A549 (cell line): ENCODE measurements around the gene ZNF275. TPM values are rescaled to one million over a fixed set of nuclear protein-coding genes. Genes with fewer than 3 reads are reported as not detected.

Source experiments
- ATAC-seq, 2 experiments: fragments of 200-7000 bp in 1 of 2; fragments of >200 bp in 1 of 2; cut with Nextera tagmentation in 1 of 2; cut with Tn5 transposase in 1 of 2; 3 replicates each; pipeline versions ENCODE4 v1.8.0 to v1.9.1; 2018 to 2020; ENCODE audit warnings: mild to moderate bottlenecking in 1 of 2, moderate library complexity in 1 of 2
- CTCF ChIA-PET: fragments of 300-600 bp; sonication (Branson Sonifier 250); formaldehyde crosslinking; extraction: SDS; loops from one replicate; lab custom pipeline; 2021; ENCODE audit warnings: antibody characterized with exemption, inconsistent platforms; lab: Yijun Ruan, JAX
- POLR2A ChIA-PET: fragments of 350-600 bp; formaldehyde crosslinking; extraction: SDS; loops from one replicate; lab custom pipeline; 2021; ENCODE audit warnings: antibody characterized with exemption, inconsistent platforms; lab: Yijun Ruan, JAX
- DNase-seq, 2 experiments: peaks; one replicate each; pipeline versions ENCODE4 v3.0.0 to v3.0.0-alpha.2; 2011 to 2016; ENCODE audit warnings: low read depth in 1 of 2, low spot score in 1 of 2
- FAIRE-seq: peaks from 2 replicates; lab custom pipeline; 2011; peaks lifted over from hg19 to GRCh38; lab: Jason Lieb, UNC
- H3K27ac ChIP-seq, 2 experiments: fragments of >200 bp; sonication (Bioruptor Twin); formaldehyde crosslinking; 3 replicates each; pipeline ENCODE4 v1.5.1; 2016 to 2017
- H3K4me1 ChIP-seq: fragments of >200 bp; sonication (Bioruptor Twin); formaldehyde crosslinking; 3 replicates; pipeline ENCODE4 v1.6.1; 2016
- H3K4me2 ChIP-seq: fragments of >200 bp; sonication (Bioruptor Twin); formaldehyde crosslinking; 3 replicates; pipeline ENCODE4 v1.6.1; 2016
- H3K4me3 ChIP-seq: fragments of >200 bp; sonication (Bioruptor Twin); formaldehyde crosslinking; 3 replicates; pipeline ENCODE4 v1.5.1; 2016
- H3K9me3 ChIP-seq: fragments of >200 bp; sonication (Bioruptor Twin); formaldehyde crosslinking; 3 replicates; pipeline ENCODE4 v1.6.1; 2016
- HDAC2 ChIP-seq: fragments of 200-600 bp; sonication (generic); IDR thresholded peaks from 2 replicates; pipeline ENCODE4 v1.6.1; 2016
- HOXB5 ChIP-seq: fragments of 250-450 bp; sonication (Bioruptor Pico); IDR thresholded peaks from 2 replicates; pipeline ENCODE4 v1.5.0; 2020; ENCODE audit warnings: mild to moderate bottlenecking, moderate library complexity
- JUNB ChIP-seq: fragments of >200 bp; sonication (Bioruptor Twin); formaldehyde crosslinking; IDR thresholded peaks from 2 replicates; pipeline ENCODE4 v1.6.1; 2016
- KDM1A ChIP-seq: fragments of 200-600 bp; sonication (generic); IDR thresholded peaks from 2 replicates; pipeline ENCODE4 v1.6.1; 2016; ENCODE audit warnings: low read depth, mild to moderate bottlenecking
- MAFK ChIP-seq: fragments of 450-650 bp; IDR thresholded peaks from 2 replicates; pipeline ENCODE4 v1.6.1; 2014; ENCODE audit not compliant: partially characterized antibody
- MAZ ChIP-seq: fragments of 150-350 bp; IDR thresholded peaks from 2 replicates; pipeline ENCODE4 v1.6.1; 2014; ENCODE audit warnings: antibody characterized with exemption, low read depth, low read length, borderline replicate concordance
- NFE2L2 ChIP-seq: fragments of 150-350 bp; conservative IDR thresholded peaks from 2 replicates; pipeline ENCODE4 v1.6.1; 2014; ENCODE audit warnings: low read length
- RARB ChIP-seq: fragments of 250-450 bp; sonication (Bioruptor Pico); IDR thresholded peaks from 2 replicates; pipeline ENCODE4 v1.8.0; 2021; ENCODE audit warnings: mild to moderate bottlenecking, moderate library complexity
- SREBF2 ChIP-seq: fragments of 450-650 bp; IDR thresholded peaks from 2 replicates; pipeline ENCODE4 v1.6.1; 2014; ENCODE audit warnings: mild to moderate bottlenecking, moderate library complexity
- TFCP2L1 ChIP-seq: fragments of 250-450 bp; sonication (Bioruptor Pico); IDR thresholded peaks from 2 replicates; pipeline ENCODE4 v1.5.0; 2021; ENCODE audit warnings: mild to moderate bottlenecking
- TP53 ChIP-seq: fragments of 250-450 bp; sonication (Bioruptor Pico); IDR thresholded peaks from 2 replicates; pipeline ENCODE4 v1.5.0; 2021; ENCODE audit warnings: mild to moderate bottlenecking, moderate library complexity
- ZNF302 ChIP-seq: fragments of 250-450 bp; sonication (Bioruptor Pico); IDR thresholded peaks from 2 replicates; pipeline ENCODE4 v1.9.0; 2021; ENCODE audit warnings: inconsistent platforms, mild to moderate bottlenecking, moderate library complexity
- WGBS: methylation state at CpG from one replicate; pipeline ENCODE4 v1.1.6; 2017; ENCODE audit errors: missing lambda C conversion rate; 5-methylcytosine and 5-hydroxymethylcytosine counted together
- polyA plus RNA-seq, 4 experiments: library from polyadenylated mRNA; depleted of rRNA in 3 of 4; stranded (reverse); fragments of >200 nt; fragmentation: RNase III in 1 of 4; extraction: RNeasy Plus Mini Kit Qiagen cat#74134 plus additional on column Dnase treatment in 1 of 4; gene quantifications; 2 replicates in 3 of 4; 3 replicates in 1 of 4; pipeline ENCODE4 v1.2.3, GENCODE V29; 2011 to 2017
- TF ChIP-seq, protein P1 (sequence below): fragments of >200 bp; sonication (Bioruptor Twin); formaldehyde crosslinking; IDR thresholded peaks from 3 replicates; pipeline ENCODE4 v1.5.1; 2016
- TF ChIP-seq, protein P2 (sequence below): fragments of >200 bp; sonication (Bioruptor Twin); formaldehyde crosslinking; IDR thresholded peaks from 3 replicates; pipeline ENCODE4 v1.6.1; 2016
- TF ChIP-seq, protein P3 (sequence below): fragments of 250-450 bp; sonication (Bioruptor Pico); IDR thresholded peaks from 2 replicates; pipeline ENCODE4 v1.5.0; 2021; ENCODE audit warnings: mild to moderate bottlenecking, moderate library complexity, borderline replicate concordance

The ZNF275 gene
- polyA plus RNA-seq, 2 of the 4 experiments (the other 2 are of a cell fraction), result 3.2 to 6.5 TPM

DNA sequence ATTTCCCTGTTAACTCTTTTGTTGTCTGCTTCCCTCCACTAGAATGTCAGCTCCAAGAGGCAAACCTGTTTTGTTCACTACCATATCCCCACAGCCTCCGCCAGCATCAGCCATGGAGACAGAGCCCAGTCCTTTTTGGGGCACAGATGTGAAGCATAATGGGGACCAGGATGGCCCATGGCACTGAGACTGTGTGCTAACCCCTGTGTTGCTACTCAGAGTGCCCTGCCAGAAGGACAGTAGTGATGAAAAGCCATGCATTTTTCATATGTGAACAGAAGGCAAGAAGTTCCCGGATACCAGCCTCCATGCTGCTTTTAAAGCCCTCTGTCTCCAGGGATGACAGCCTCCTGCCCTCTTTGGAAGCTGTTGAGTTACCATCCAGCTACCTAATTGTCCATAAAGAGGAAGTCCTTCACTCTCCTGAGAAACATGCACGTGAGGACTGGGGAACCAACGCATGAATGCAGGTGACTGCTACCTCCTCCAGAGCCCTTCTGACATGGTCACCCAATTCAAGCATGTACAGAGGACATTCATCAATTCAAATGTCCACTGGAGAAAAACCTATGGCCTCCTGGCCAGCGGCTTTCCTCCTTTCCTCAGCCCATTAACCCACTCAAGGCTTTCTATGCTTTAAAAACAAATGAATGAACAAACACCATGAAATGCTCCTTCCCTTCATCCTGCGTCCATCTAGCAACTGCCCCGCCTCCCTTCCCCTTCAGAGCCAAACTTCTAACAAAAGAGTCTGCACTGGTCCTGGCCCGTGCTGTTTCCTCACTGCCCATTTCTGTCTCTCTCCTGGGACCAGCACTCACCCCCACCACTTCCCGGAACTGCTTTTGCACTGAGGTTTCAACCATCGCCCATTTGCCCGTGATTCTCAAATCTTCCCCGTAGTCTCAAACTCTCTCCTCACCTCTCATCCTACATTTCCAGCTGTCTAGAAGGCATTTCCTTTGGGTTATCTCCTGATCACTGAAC lies 30.4 kb upstream of the ZNF275 start:
- Histone ChIP-seq H3K4me3 (no peak overlapping the region), H3K27ac (no peak overlapping the region), H3K4me1 (no peaks in the 10 kb centered on the region), H3K9me3 (no peaks in the 10 kb centered on the region), H3K4me2 (no peak overlapping the region)
- FAIRE-seq (no peak), DNase-seq (no peak), ATAC-seq (no peak)
- POLR2A ChIA-PET, result no interaction called here
- WGBS, result 63% methylated on average over 12 of the region's 12 CpGs
- CTCF ChIA-PET, result interaction anchor here (0.6 kb wide), 1 partner anchor 82 kb away, joined by 4 read pairs; no protein-coding TSS in a partner anchor
- TF ChIP-seq JUNB, result no peak
- TF ChIP-seq HDAC2, result no peak
- TF ChIP-seq, protein P1, sequence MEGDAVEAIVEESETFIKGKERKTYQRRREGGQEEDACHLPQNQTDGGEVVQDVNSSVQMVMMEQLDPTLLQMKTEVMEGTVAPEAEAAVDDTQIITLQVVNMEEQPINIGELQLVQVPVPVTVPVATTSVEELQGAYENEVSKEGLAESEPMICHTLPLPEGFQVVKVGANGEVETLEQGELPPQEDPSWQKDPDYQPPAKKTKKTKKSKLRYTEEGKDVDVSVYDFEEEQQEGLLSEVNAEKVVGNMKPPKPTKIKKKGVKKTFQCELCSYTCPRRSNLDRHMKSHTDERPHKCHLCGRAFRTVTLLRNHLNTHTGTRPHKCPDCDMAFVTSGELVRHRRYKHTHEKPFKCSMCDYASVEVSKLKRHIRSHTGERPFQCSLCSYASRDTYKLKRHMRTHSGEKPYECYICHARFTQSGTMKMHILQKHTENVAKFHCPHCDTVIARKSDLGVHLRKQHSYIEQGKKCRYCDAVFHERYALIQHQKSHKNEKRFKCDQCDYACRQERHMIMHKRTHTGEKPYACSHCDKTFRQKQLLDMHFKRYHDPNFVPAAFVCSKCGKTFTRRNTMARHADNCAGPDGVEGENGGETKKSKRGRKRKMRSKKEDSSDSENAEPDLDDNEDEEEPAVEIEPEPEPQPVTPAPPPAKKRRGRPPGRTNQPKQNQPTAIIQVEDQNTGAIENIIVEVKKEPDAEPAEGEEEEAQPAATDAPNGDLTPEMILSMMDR, result no peak

DNA sequence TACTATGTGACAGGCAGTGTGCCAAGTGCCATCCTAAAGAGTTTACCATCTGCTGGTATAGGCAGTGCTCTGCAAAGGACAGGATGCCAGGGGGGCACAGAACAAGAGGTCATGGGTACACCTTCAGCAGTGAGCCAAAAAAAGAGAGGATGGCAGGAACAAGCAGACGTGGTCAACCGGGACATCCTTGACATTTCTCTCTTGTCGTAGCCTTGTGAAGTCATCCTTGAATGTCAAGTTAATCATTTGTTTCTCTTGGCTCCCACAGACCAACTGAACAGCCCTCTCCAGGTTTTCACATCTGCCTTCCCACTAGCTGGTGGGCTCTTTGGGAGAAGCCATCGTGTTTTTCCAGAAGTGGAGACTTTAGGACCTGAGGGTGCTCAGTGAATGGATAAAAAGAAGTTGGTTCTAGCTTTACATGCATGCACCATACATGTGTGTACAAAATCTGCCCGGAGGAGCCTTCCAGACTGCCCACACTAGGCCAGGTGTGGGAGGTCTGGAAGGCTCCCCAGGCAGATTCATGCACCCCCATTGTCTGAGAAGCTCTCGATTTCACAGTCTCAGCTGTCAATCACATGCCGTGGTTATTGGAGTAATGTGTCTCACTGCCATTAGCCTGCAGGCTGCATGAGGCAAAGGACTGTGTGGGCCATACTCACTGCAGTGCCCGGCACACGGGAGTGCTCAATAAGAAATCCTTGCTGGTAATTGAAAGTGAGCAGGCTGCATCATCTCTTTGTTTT lies 28.8 kb upstream of the ZNF275 start:
- POLR2A ChIA-PET, result no interaction called here
- ATAC-seq (no peak), DNase-seq (no peak)

More for the DNA sequence above, 28.8 kb upstream of the ZNF275 start:
- FAIRE-seq, result no peak
- CTCF ChIA-PET, result no interaction called here
- H3K4me3 ChIP-seq, result no peak overlapping the region
- TF ChIP-seq TFCP2L1 (CRISPR knock-in tag) (no peak), ZNF302 (CRISPR knock-in tag) (no peak), HOXB5 (CRISPR knock-in tag) (no peak), KDM1A (no peak), SREBF2 (no peak), RARB (no peak), JUNB (no peak), MAZ (no peak), MAFK (no peak), TP53 (CRISPR knock-in tag) (no peak), NFE2L2 (no peak)
- TF ChIP-seq, protein P1, result no peak
- TF ChIP-seq, protein P2, sequence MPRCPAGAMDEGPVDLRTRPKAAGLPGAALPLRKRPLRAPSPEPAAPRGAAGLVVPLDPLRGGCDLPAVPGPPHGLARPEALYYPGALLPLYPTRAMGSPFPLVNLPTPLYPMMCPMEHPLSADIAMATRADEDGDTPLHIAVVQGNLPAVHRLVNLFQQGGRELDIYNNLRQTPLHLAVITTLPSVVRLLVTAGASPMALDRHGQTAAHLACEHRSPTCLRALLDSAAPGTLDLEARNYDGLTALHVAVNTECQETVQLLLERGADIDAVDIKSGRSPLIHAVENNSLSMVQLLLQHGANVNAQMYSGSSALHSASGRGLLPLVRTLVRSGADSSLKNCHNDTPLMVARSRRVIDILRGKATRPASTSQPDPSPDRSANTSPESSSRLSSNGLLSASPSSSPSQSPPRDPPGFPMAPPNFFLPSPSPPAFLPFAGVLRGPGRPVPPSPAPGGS, result no peak
- TF ChIP-seq, protein P3, sequence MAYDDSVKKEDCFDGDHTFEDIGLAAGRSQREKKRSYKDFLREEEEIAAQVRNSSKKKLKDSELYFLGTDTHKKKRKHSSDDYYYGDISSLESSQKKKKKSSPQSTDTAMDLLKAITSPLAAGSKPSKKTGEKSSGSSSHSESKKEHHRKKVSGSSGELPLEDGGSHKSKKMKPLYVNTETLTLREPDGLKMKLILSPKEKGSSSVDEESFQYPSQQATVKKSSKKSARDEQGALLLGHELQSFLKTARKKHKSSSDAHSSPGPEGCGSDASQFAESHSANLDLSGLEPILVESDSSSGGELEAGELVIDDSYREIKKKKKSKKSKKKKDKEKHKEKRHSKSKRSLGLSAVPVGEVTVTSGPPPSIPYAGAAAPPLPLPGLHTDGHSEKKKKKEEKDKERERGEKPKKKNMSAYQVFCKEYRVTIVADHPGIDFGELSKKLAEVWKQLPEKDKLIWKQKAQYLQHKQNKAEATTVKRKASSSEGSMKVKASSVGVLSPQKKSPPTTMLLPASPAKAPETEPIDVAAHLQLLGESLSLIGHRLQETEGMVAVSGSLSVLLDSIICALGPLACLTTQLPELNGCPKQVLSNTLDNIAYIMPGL (CRISPR knock-in tag), result no peak
- H3K27ac ChIP-seq, result no peak overlapping the region
- no peaks in the 10 kb centered on the region for H3K9me3 ChIP-seq
- no peak overlapping the region for H3K4me2 ChIP-seq
- 2% methylated on average over 5 of the region's 9 CpGs for WGBS
- H3K4me1 ChIP-seq, result no peaks in the 10 kb centered on the region
